NCI-H345 (cell line): ENCODE data around the gene RALA.
"Not testable (repeated sequence)": the region's sequence is repeated elsewhere in the genome, so short reads cannot be mapped to it uniquely, and the experiment has no call there.

Source experiments
- DNase-seq: peaks from one replicate; lab custom pipeline; 2025; lab: John Stamatoyannopoulos, UW

Gene RALA

DNA sequence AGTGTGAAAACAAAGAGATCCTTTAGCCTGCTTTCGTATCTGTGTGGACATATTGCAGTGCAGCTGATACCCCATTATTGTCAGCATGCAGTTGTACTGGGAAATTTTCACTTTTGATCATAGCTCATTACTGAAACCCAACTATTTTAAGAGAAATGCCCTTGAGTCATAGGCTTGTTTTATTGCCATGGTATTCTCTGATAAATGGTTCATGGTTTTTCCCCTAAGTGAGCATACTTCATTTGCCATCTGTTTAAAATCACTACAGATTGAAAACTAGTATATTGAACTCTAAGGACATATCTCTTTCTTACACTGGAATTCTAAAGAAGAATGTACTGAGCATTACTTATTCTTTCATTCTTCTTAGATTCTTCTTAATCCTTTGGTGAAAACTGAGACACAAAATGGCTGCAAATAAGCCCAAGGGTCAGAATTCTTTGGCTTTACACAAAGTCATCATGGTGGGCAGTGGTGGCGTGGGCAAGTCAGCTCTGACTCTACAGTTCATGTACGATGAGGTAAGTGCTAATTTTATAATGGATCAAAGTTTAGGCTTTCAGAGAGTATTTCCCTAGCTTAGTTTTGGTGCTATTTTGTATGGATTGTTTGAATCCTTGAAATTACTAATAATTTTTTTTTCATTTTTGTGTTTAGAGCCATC is 63.0 kb downstream of the RALA start:
- DNase-seq, result no peak

DNA sequence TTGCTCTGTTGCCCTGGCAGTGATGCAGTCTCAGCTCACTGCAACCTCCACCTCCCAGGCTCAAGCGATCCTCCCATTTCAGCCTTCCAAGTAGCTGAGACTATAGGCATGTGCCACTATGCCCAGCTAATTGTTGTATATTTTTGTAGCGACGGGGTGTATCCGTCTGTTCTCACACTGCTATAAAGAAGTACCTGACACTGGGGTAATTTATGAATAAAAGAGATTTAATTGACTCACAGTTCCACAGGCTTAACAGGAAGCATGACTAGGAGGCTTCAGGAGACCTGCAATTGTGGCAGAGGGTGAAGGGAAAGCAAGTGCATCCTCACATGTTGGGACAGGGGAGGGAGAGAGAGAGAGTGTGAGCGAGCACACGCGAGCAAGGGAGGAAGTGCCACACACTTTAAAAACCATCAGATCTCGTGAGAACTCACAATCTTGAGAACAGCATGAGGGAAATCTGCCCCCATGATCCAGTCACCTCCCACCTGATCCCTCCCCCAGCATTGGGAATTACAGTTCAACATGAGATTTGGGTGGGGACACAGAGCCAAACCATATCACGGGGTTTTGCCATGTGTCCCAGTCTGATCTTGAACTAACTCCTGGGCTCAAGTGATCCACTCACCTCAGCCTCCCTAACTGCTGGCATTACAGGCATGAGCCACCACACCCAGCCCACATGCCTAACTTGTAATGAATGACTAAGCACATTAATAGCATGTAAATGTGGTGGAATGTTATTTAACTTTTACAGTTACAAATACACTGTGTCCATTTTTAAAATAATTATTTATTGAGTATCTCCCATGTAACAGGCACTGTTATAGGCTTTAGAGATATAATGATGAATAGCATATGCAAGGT is 65.5 kb downstream of the RALA start:
- no peak for DNase-seq

DNA sequence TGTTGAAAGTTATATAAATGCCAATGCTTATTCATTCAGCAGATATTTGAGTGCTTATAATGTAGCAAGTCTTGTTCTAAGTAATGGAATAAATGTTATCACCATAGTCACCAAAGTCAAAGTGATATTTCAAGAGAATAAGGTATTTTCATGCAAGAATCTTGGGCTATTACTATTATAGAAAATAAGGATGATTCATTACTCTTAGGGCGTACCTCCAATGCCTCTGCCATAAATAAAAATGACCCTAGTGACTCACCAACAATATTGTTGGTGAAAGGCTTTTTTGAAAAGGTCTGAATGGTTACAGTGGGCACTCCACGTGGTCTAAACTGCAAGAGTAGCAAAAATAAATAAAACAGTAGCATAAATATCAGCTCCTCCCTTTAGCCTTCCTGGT is 68.4 kb downstream of the RALA start:
- no peak for DNase-seq

DNA sequence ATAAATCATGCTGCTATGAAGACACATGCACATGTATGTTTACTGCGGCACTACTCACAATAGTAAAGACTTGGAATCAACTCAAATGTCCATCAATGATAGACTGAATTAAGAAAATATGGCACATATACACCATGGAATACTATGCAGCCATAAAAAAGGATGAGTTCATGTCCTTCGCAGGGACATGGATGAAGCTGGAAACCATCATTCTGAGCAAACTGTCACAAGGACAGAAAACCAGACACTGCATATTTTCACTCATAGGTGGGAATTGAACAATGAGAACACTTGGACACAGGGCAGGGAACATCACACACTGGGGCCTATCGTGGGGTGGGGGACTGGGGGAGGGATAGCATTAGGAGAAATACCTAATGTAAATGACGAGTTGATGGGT is 69.7 kb downstream of the RALA start:
- DNase-seq, result not testable (repeated sequence)

DNA sequence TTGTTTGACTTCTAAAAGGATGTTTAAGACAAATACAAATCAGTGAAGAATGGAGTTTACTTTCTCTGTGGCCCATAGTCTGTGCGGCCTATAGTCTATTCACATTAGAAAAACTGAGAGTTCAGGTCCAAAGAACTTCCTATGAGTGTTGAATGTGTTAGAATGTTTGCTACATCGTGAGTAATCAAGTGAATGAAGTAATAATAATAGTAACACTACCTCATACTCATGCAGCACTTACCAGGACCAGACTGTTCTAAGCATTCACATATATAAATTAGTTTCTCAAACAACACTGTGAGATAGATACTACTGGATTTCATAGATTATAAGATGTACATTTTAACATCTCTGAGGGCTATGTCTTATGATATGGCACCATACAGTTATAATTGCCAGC is 70.4 kb downstream of the RALA start:
- DNase-seq, result no peak

DNA sequence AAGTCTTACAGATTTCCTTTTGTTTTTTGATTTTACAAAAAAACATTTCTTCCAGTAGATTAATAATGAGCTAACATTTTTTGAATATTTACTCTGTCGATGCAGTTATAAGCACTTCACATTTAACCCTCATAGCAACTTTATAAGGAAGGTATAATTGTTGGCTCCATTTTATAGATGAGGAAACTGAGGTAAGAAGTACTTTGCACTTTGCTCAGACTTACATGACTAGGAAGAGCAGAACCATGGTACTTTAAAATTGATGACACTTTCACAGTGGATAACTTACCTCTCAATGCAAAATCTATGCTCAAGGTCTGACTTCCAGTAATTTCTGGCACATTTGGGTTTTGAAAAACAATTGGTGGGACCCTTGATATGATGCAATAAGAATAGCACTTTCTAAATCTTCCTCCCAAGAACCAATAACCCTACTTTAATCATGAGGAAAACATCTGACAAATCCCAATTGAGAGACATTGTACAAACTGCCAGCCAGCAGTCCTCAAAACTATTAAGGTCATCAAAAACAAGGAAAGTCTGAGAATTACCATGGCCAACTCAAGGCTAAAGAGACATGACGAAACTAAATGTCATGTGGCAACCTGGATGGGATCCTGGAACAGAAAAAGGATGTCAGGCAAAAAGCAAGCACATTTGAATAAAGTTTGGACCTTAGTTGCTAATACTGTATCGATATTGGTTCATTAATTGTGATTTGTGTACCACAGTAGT is 72.6 kb downstream of the RALA start:
- no peak for DNase-seq

DNA sequence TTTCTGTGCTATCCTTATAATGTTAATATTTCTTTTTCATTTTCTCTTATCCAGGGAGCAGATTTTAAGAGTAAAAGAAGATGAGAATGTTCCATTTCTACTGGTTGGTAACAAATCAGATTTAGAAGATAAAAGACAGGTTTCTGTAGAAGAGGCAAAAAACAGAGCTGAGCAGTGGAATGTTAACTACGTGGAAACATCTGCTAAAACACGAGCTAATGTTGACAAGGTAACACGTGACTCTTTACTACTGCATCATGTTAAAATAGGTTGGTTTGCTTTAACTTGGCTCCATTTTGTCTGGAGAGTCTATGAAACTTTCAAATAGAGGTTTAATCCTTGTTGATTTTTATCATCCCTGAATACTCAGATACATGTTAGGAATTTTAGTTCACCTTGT is 73.3 kb downstream of the RALA start:
- DNase-seq, result no peak

DNA sequence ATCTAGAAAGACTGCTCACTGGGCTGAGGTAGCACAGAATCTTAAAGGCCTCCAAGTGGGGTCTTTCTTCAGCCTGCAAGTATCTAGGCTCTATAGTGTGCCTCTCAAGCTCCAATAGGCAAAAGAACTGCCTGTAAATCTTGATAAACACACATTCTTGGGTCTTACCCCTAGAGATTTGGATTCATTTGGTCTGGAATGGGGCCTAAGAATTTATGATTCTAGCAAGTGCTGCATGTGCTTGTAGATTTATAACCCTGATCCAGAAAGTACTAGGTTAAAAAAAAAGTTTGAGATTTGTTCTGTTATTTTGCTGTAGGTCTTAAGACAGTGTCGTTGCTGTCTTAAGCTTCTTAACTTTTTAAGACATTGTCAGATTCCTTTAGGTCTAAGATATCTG is 74.1 kb downstream of the RALA start:
- DNase-seq, result no peak

DNA sequence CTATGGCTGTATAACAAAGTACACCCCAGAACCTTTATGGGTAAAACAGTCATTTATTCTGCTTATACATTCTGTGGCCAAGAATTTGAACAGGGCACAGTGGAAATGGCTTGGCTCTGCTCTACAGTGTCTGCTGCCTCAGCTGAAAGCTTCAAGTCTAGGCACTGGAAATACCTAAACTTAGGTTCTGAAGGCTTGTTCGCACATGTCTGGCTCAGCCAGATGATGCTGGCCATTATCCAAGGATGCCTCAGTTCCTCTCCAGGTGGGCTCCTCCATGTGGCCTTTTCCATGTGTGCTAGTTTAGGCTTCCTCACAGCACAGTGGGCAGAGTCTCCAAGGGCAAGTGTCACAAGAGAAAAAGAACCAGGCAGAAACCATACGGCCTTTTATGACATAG is 76.8 kb downstream of the RALA start:
- DNase-seq, result no peak

DNA sequence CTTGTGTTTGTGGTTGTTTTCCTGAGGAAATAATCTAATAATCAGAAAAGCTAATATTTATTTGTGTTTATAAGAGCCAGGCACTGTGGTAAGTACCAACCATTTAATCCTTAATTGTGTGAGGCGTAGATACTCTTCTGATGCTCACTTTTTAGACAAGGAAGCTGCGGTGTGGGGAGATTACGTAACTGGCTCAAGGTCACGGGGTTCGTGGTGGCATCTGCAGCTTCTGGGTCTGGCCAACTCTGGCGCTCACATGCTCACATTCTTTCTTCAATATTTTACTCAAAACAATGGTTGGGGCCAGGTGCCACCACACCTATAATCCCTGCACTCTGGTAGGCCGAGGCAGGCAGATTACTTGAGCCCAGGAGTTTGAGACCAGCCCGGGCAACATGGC is 77.6 kb downstream of the RALA start:
- DNase-seq, result no peak

DNA sequence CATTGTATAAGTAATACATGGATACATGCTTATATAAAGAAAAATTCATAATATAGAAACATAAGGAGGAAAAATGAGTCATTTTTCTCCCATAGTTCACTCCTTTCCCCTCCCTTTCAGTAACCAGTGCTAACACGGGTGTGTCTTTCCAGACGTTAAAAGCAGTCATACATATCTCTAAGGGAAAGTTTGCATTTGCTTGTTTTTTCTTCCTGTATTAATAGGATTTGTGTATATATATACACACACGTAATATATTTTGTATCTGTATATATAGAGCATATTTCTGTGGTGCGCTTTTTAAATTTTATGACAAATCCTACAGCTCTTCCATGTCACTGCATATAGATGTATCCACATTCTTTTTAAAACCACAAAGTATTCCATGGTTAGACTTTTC is 78.8 kb downstream of the RALA start:
- no peak for DNase-seq

DNA sequence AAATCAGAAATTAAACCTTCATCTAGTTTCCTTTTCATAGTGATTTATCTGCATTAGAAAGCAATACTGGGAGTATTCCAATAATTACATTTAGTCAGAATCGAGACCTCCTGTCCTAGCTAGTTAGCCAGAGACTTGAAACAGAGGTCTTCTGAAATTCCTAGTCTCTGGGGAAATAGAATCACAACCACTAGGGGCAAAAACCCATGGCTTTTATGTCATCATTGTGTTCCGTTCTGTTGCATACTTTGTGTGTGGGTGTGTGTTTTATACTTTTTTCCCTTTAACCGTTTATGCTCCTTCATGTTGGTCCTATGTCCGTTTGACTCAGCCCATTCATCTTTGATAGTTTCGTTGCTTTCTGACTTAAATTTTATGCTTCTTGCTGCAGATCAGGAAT is 79.8 kb downstream of the RALA start:
- no peak for DNase-seq

DNA sequence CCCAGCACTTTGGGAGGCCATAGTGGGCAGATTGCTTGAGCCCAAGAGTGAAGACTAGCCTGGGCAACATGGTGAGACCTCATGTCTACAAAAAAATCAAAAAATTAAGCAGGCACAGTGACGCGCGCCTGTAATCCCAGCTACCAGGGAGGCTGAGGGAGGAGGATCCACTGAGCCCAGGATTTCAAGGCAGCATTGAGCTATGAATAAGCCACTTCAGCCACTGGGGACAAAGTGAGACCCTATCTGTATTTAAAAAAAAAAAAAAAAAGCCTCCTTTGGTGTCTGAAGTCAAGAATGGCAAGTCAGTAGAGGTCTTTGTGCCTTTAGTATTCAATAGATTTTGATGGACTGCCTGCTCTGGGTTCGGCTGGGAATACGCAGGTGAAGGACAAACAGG is 85.7 kb downstream of the RALA start:
- DNase-seq, result no peak

DNA sequence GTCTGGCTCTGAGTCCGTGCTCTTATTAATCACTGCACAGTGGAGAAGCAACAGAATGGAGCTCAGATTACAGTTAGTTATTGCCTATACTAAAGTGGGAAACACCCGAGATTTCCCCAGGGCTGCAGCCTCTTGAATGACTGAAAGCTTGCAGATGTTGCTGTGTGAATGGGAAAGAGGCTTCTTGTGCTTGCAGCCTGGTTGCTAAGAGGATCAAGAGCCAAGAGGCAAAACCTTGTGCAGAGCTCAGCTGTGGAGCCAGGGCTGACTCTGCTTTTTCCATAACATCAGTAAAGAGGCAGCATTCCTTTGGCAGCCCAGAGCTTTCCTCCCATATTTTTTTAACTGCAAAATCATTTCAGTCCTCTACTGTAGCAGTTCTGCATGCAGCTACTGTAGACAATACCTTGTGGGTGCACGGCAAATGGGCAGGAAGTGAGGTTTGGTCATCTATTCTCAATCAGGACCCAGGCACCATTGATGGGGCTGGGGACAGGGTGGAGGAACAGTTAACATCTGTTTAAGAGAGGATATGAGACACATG is 86.5 kb downstream of the RALA start:
- peak; percentile 65 for DNase-seq

DNA sequence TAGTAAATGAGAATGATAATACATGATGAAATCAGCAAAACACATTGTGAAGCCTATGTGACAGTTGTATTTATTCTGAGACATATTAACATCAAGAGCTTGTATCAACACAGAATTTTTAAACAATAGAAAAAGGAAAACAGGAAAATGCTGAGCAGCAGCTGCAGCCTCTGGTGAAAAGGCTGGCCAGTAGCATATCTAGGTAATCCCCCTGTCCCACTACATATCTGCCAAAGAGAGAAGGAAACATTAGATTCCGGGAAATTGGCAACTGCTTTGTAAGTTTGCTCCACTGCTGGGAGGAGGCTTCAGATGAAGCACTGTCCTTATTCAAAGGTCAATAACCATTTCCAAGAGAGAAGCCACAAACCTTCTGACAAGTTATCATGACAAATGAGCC is 89.4 kb downstream of the RALA start:
- DNase-seq, result no peak

DNA sequence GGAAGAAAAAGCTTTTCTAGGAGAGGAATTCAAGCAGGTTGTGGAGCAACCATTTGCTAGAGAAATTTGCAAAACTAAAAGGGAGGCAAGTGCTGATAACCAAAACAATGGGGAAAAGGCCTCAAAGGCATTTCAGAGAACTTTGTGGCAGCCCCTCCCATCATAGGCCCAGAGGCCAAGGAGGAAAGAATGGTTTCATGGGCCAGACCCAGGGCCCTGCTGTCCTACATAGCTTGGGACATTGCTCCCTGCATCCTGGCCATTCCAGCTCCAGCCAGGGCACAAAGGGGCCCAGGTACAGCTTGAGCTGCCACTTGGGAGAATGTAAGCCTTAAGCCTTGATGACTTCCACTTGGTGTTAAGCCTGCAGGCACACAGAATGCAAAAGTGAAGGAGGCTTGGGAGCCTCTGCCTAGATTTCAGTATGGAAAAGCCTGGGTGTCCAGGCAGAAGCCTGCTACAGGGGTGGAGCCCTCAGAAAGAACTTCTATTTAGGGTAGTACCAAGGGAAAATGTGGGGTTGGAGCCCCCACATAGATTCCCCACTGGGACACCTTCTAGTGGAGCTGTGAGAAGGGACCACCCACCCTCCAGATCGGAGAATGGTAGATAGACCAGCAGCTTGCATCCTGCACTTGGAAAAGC is 91.2 kb downstream of the RALA start:
- DNase-seq, result no peak

DNA sequence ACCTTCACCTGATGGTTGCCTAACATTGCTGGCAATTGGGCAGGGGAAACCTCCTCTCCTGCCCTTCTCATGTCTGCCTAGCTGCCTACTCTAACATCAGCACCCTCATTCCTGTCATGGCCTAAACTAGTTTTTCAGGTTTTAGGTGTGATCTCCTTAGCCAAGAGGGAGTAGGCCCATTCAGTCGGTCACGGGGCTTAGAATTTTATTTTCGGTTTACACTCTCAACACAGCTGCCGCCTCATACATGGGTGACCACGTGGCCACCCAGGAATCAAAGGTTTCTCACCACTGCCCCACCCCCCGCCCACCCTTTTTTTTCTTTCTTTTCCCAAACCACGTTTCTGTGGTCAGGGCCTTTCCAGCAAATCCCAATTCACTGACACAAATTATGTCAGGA is 97.2 kb downstream of the RALA start:
- DNase-seq, result peak; percentile 92

DNA sequence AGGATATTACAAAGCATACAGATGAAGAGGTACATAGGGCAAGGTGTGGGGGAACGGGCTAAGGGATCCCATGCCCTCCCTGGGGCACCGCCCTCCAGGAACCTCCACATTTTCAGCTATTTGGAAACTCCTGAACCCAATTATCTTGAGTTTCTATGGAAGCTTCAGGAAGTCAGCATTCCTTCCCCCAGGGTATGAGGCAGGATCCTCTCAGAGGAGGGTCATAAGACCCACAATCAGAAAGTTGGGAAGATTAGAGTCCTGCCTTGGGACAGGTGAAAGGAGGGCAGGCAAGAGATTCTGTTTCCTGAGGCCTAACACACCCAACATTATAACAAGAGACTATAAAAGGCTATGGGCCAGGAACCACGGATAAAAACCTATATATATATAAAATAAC is 98.0 kb downstream of the RALA start:
- DNase-seq, result no peak

DNA sequence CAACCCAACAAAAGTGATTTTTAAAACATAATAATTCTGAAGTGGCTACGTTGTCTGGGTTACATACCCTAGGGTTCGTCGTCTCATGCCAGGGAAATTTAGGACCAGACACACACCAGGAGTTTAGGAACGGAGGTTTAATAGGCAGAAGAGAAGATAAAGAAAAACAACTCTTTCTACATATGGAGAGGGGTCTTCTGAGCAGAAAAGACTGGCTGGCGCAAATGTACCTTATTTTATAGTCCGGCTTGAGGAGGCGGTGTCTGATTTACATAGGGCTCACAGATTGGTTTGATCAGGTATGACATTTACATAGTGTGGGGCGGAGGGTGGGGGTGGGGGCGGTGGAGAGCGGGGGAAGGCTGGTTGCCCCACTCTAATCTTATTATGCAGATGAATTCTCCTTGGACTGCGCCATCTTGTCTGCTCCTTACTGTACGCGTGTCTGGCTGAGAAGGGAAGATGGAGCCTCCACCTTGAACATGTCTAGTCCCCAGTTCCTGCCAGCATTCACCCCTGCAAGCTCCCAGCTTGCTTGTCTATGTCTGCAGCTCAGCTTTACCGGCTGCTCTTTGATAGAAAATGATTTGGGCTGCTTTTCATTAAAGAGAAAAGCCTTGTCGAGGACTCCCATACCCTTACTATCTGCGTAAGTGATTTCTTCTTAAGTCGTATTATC is 98.7 kb downstream of the RALA start:
- no peak for DNase-seq

DNA sequence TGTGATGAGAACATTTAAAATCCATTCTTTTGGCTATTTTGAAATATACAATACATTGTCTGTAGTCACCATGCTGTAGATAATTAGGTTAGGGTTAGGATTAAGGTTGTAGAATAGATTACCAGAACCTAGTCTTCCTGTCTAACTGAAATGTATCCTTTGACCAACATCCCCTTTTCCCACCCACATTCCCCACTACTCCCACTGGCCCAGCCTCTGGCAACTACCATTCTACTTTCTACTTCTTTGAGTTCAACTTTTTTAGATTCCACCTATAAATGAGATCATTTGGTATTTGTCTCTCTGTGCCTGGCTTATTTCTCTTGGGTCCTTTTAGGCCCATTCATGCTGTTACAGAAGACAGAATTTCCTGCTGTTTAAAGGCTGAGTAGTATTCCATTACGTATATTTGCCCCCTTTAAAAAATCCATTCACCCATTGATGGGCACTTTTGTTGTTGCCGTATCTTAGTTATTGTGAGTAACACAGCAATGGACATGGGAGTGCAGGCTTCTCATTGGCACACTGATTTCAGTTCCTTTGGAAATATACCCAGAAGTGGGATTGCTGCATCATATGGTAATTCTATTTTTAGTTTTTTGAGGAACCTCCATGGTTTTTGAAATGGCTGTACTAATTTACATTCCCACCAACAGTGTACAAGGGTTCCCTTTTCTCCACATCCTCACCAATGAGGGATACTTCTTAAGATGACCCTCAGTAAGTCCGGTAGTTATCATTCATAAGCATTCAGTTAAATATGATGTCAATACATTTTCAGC is 104.0 kb downstream of the RALA start:
- no peak for DNase-seq
